SK-N-SH (cell line): ENCODE results near the gene COL23A1.

Source experiments
- FOXJ3 ChIP-seq: sonication (generic); formaldehyde crosslinking; IDR thresholded peaks from 2 replicates; pipeline ENCODE4 v1.5.1; 2020; ENCODE audit warnings: mild to moderate bottlenecking, missing genetic modification reagents
- GATA2 ChIP-seq: sonication (generic); formaldehyde crosslinking; IDR thresholded peaks from 2 replicates; pipeline ENCODE4 v1.5.0; 2020; ENCODE audit warnings: mild to moderate bottlenecking, missing genetic modification reagents
- JUND ChIP-seq: IDR thresholded peaks from 2 replicates; pipeline ENCODE4 v1.4.0; 2012
- NFIC ChIP-seq: IDR thresholded peaks from 2 replicates; pipeline ENCODE4 v1.4.0; 2012; ENCODE audit warnings: borderline replicate concordance
- SIN3A ChIP-seq: IDR thresholded peaks from 2 replicates; pipeline ENCODE4 v1.6.1; 2012; ENCODE audit warnings: low read depth, mild to moderate bottlenecking, low read length, moderate library complexity, borderline replicate concordance
- YY1 ChIP-seq: IDR thresholded peaks from 2 replicates; pipeline ENCODE4 v1.4.0; 2012; ENCODE audit warnings: low read depth, mild to moderate bottlenecking
- TF ChIP-seq, protein P1 (sequence below): fragments of 200-600 bp; sonication (generic); IDR thresholded peaks from 2 replicates; pipeline ENCODE4 v1.6.1; 2017; ENCODE audit warnings: antibody characterized with exemption, mild to moderate bottlenecking, moderate library complexity

DNA sequence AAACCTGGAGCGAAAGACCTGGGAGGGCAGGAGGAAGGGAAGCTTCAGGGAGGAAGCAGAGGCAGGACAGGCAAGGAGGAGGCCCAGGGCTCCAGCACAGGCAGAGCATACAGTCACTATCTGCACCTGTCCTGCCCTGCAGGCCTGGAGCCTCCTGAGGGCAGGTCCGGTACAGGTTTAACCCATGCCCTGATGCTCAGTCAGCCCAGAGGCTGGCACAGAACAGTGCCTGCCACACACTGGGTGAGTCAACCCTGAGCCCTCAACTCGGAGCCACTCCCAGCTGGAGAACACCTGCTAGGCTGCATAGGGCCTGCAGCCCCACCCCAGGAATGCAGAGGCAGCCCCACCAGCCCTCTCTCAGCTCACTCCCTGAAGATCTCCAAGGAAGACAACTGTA lies 196.1 kb downstream of the COL23A1 start:
- no peak for TF ChIP-seq SIN3A
- TF ChIP-seq, protein P1, sequence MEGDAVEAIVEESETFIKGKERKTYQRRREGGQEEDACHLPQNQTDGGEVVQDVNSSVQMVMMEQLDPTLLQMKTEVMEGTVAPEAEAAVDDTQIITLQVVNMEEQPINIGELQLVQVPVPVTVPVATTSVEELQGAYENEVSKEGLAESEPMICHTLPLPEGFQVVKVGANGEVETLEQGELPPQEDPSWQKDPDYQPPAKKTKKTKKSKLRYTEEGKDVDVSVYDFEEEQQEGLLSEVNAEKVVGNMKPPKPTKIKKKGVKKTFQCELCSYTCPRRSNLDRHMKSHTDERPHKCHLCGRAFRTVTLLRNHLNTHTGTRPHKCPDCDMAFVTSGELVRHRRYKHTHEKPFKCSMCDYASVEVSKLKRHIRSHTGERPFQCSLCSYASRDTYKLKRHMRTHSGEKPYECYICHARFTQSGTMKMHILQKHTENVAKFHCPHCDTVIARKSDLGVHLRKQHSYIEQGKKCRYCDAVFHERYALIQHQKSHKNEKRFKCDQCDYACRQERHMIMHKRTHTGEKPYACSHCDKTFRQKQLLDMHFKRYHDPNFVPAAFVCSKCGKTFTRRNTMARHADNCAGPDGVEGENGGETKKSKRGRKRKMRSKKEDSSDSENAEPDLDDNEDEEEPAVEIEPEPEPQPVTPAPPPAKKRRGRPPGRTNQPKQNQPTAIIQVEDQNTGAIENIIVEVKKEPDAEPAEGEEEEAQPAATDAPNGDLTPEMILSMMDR = no peak
- TF ChIP-seq YY1 = no peak
- TF ChIP-seq FOXJ3 (CRISPR knock-in tag) = no peak
- no peak for TF ChIP-seq NFIC
- TF ChIP-seq JUND = no peak
- no peak for TF ChIP-seq GATA2
